ENCODE measurements around the gene OR4K1.

The OR4K1 gene

GRCh38 chr14:19974844-19975243, 44.1 kb downstream of the OR4K1 start:
- H3K4me3 Mint-ChIP-seq = no peak overlapping the region
- no peaks in the 10 kb centered on the region for H3K27me3 Mint-ChIP-seq
- H3K36me3 Mint-ChIP-seq = peaks cover 11% of the 10 kb centered on the region
- CTCF ChIA-PET = no interaction called here
- H3K4me1 Mint-ChIP-seq = peaks cover 29% of the 10 kb centered on the region
- H3K9me3 Mint-ChIP-seq = peaks cover 9% of the 10 kb centered on the region
- DNase-seq = peak; percentile 63
- H3K27ac Mint-ChIP-seq = peak overlapping the region; percentile 43

- peaks cover 14% of the 10 kb centered on the region for H3K36me3 Mint-ChIP-seq
- peaks cover 11% of the 10 kb centered on the region for H3K9me3 Mint-ChIP-seq
- H3K27me3 Mint-ChIP-seq = no peaks in the 10 kb centered on the region
- CTCF ChIA-PET = no interaction called here
- H3K4me3 Mint-ChIP-seq = no peak within 1 kb of the TSS
- no peak for DNase-seq
- peaks cover 29% of the 10 kb centered on the region for H3K4me1 Mint-ChIP-seq
- H3K27ac Mint-ChIP-seq = peak within 1 kb of the TSS; percentile 43
These were observed 44.6 kb downstream of the OR4K1 start, which contains the start of gene OR4K15 for GRCh38 chr14:19975291-19975690. Gene OR4K15 (plus strand): TSS chr14:19975591. CDS start chr14:19975591, 0 bp downstream.

Data from activated naive CD4-positive, alpha-beta T cell treated with anti-CD3 and anti-CD28 coated beads, Interleukin-2, amount 10 ng/mL, durations not matched to agents 7 days and 5 days (primary cell).